OCI-M1 (cell line): Measurements from ENCODE around the gene MAN2A1.

Experiments
- DNase-seq: peaks from one replicate; lab custom pipeline; 2025; lab: John Stamatoyannopoulos, UW

MAN2A1 gene

GRCh38 chr5:109689740-109690241, at the start of gene MAN2A1:
Gene MAN2A1 (plus strand): TSS chr5:109689927. CDS start chr5:109690418, 491 bp downstream.
- peak; percentile 84 for DNase-seq

DNA sequence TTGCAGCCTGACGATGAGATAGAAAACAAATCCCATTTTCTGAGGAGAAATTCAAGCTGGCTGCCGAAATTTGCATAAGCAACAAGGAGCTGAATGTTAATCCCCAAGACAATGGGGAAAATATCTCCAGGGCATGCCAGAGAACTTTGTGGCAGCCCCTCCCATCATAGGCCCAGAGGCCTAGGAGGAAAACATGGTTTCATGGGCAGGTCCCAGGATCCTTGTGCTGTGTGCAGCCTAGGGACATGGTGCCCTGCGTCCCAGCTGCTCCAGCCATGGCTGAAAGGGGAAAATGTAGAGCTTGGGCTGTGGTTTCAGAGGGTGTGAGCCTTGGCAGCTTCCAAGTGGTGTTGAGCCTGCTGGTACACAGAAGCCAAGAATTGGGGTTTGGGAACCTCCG, 48.8 kb upstream of the MAN2A1 start:
- DNase-seq = no peak

DNA sequence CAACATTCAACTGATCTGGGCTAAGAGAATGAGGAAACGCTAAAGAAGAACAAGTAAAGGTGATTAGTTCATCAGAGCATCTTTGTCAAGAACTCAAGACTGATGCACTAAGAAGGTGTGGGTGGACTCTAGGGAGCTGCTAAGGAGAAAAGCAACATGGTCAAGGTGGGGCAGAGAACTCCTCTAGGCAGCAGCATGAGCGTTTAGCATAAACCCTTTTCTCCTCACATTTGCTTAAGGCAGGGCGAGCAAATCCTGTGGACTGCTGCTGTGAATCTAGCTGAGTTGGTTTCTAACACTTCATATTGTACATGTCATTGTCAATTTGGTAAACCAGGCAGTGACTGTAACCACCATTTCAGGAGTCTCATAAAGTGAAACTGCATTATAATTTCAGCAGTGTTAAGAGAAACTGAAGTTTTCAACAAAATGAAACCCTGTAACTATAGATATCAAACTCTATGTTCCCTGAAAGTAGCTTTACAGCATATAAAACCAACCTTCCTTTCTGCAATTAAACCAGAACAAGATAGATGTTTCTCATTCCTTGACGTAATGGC, 45.9 kb upstream of the MAN2A1 start:
- DNase-seq = no peak

- no peak for DNase-seq
Observed at GRCh38 chr5:109644829-109645228, 44.9 kb upstream of the MAN2A1 start.

DNA sequence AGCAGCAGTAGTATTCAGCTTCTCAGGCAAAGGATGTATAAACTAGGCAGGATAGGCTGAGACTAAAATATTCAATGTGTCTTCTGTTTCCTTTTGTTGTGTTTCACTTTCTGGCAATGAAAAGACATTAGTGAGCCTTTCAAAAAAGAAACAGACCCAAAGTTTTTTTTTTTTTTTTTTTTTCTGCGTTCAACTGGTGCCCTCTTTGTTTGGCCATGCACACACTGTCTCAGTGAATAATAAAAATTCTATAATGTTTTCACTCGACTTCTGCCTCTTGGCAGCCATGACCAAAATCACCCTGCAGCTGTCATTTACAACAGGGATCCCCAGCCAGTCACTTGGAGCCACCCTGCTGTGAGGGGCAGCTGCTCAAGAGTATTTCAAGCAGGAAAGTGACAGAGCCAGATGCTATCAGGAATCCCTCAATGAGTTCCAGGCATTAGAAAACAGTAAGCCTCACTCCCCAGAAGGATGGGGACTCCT, 44.0 kb upstream of the MAN2A1 start:
- DNase-seq = peak; percentile 17

DNA sequence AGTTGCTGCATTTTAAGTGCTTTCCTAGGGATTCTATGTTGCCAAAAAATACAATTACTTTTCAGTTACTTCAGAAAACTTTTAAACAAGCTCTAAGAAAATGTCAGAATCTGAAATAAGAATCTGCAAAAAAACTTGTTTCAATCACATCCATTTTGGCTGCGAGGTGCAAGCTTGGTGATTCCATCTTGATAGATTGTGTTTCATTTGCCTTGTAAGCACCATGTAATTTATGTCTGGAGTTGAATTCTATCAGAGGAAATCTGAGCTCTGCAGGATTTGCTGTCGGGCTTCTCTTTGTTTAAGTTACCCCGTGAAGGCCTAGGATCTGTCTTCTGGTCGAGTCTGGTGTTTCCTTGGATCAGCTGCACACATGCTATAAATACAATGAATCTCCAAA, 40.4 kb upstream of the MAN2A1 start:
- no peak for DNase-seq

DNA sequence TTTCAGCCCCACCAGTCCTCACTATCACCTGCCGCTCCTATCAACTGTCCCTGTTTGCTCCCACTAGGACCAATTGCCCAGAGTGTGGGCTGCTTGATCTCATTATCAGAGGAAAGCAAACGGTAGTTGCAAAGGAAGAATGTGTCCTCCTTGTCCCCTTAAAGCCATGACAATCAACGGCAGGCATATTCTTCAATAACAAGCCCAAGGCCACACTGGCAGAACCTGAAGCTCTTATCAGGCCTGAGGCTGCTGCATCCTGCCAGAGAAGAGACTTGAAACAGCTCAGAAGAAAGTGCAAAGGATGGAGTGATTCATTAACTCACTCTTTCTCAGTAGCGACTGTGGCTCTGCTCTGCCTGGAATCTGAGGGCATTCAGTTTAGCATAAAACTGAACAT, 39.2 kb upstream of the MAN2A1 start:
- DNase-seq = no peak

DNA sequence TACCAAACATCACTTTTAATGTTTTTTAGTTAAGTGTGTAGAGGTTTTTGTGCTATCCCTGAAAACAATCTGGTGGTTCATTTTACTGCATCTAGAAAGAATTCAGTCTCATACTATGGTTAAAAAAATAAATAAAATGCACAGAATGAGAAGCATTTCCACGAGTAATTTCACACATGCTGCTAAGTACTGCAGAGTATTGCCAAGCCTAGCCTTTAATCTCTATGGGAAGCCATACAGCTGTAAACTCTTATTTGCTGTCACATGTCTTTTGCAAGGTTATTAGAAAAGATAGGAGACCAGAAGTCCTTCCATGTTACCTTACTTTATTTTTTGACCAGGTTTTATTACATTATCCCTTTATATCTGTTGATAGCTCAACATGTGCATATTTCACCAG, 37.6 kb upstream of the MAN2A1 start:
- no peak for DNase-seq

DNA sequence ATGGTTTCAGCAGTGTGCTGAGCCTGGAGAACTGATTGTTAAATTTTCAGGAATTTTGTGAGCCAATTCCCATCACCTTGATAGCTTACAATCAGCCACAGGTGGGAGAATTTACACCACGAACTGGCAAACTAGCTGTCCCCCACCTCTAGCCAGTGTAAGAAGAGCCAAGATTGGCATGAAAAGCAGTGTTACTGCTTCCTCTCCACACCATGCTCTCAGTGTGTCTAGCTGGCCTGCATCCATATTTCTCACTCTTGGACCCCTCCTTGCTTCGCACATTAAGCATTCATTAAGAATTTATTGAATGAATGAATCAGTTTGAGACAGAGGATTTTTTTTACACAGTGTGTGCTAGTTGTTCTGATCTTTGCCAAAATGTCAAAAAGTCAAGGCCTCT, 36.7 kb upstream of the MAN2A1 start:
- no peak for DNase-seq

DNA sequence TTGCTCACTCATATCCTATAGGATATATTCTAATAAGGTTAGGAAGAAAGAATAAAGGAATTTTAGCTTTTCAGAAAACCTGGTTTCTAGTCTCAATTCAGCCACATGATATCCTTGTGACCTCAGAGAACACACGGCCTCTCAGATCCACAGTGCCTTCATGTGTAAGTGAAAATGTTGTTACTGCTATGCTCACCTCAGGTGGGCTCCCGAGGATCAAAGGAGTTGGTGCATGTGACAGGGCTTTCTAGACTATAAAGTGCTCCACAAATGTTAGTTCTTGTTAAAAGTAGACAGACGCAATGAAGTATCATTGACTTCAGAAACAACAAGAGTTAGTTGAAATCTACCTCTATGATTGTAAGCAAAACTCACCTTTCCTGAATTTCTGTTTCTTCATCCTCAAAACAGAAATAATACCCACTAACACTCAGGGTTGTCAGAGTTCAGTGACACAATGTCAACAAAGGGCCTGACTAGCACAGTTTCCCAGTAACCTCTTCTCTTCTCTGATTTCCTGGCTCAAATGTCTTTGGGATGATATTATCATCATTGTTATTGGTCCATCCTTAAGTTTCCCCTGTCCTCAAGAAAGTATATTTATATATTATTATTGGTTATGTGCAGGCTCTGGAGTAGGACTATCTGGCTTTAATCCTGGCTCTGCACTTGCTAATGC, 36.0 kb upstream of the MAN2A1 start:
- DNase-seq = no peak

- DNase-seq = no peak
Observed at GRCh38 chr5:109654455-109654854, 35.3 kb upstream of the MAN2A1 start.

GRCh38 chr5:109655841-109656240, 33.9 kb upstream of the MAN2A1 start:
- DNase-seq = no peak

- DNase-seq = peak; percentile 97
Observed at GRCh38 chr5:109656829-109657228, 32.9 kb upstream of the MAN2A1 start.

DNA sequence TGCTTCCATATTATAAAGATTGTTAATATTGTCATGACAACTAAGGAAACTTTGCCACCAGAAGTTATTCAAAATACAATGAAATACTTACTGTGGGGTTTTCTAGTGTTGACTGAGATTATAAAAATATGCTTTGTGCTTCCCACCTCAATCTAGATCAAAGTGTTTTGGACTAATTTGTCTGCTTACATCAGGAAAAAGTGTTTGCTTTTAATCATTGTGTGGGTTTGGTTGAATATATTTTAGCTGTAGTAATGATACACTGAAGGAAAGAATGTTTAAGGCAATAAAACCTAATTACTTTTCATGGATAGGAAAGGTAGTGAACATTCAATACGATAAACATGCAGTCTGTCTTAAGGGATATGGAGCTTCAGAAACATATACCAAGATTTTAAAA, 29.8 kb upstream of the MAN2A1 start:
- DNase-seq = no peak

DNA sequence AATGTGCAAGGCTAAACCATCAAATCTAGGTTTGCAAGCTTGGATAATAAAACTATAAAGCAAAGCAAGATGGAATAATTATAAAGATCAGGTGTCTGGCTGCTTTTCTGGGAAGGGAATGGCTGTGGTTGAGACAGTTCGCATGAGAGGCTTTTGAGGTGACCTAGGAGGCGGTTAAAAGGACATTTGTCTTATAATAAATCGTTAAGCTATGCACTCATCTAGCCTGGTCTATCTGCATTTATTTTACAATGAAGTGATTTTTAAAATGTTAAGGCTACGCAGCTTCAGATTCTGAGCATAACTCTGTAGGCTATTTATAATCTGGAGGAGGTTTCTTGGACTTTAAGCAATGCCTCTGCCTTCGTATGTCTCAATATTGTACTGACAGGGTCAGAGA, 29.4 kb upstream of the MAN2A1 start:
- no peak for DNase-seq

DNA sequence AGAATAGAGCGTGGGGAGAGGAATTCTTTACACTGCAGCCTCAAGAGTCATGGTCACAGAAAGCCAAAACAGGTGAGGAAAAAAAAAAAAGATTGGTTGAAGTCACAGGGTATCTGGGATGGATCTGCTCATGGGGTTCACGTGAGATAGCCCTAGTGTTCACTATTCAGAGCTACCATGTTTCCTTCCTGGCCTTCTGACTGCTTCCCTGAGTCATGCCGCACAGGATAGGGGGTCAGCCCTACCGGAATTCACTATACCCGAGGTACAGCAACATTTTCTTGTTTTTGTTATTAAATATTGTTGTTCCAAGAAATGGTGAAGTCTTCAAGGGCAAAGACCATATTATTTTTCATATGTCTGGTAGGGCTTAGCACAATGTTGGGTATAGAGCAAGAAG, 21.5 kb upstream of the MAN2A1 start:
- no peak for DNase-seq

DNA sequence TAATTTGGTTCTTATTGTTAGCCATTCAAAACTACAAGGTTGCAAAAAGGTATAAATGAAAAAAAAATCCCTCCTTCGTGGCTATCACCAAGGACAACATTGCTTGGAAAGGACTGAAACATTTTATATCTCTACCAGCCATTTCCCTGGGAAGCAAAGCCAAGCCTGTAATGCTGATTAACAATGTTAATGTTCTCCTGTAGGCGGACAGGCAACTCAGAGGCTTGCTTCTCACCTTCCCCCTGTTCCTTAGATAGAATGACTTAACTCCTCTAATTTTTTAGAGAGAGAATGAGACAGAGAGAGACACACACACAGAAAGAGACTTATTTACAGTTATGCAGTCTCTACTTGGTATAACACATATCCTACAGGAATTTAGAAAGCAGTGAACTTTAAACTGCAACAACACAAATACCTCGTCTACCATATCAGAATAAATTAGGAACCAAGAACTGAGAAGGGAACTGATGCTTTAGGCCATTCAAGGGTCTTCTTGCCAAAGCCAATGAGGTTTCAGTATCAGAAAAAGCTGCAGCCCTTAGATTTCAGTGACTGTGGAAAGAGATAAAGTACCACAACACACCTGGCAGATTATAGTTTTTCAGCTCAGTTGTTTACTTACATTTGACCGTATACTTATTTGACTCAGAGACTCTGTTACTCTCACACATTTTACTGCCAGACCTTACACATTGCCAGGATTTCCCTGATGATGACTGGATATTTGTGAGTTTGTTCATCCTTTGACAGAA, 20.9 kb upstream of the MAN2A1 start:
- peak; percentile 25 for DNase-seq

GRCh38 chr5:109669991-109670706, 19.6 kb upstream of the MAN2A1 start:
- no peak for DNase-seq

DNA sequence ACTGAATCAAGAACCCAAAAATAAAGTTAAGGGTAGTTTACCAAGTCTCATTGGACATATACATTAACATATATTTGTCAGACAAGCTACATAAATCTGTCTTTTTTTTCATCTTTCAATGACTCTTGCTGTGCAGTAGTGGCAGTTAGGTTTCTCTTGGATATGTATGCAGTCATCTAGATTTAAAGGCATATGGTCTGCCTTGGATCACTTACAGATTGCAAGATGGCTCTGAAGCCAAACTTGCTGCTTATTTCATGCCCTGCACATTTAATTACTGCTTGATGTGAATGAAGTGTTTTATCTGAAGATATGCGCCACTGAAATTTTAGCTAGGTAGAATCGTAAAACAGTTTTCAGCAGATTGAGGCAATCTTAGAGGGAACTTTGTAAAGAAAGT, 18.6 kb upstream of the MAN2A1 start:
- DNase-seq = no peak

GRCh38 chr5:109674596-109674995, 15.1 kb upstream of the MAN2A1 start:
- no peak for DNase-seq

GRCh38 chr5:109676920-109677319, 12.8 kb upstream of the MAN2A1 start:
- DNase-seq = no peak

GRCh38 chr5:109678447-109678846, 11.3 kb upstream of the MAN2A1 start:
- no peak for DNase-seq
